OCI-LY3 (cell line): Measurements from ENCODE around the gene TRMU.
A peak's percentile ranks its signal among the peaks of the same experiment; 100 is the strongest.

Experiments
- H2AFZ ChIP-seq: fragments of 200-600, 300-600 bp; shearing (Covaris generic); 2 replicates; pipeline ENCODE4 v1.6.0; 2014; ENCODE audit warnings: antibody characterized with exemption, low read depth, low read length
- H3K27ac ChIP-seq: fragments of 200-600, 300-600 bp; sonication (generic); 2 replicates; pipeline ENCODE4 v1.5.1; 2014; ENCODE audit warnings: mild to moderate bottlenecking, low read length, moderate library complexity, mixed read lengths
- H3K27me3 ChIP-seq: fragments of 200-600, 300-600 bp; sonication (generic); 2 replicates; pipeline ENCODE4 v1.6.1; 2014; ENCODE audit warnings: low read depth, low read length, mixed read lengths
- H3K36me3 ChIP-seq: fragments of 200-600, 300-600 bp; sonication (generic); replicated peaks from 2 replicates; pipeline ENCODE3; 2014; ENCODE audit warnings: low read depth, low read length, mixed read lengths
- H3K4me1 ChIP-seq: fragments of 300-600, 200-600 bp; sonication (generic); 2 replicates; pipeline ENCODE4 v1.6.1; 2014; ENCODE audit warnings: low read length, mixed read lengths
- H3K4me2 ChIP-seq: fragments of 200-600, 300-600 bp; sonication (generic); 2 replicates; pipeline ENCODE4 v1.6.1; 2014; ENCODE audit warnings: low read length, mixed read lengths
- H3K4me3 ChIP-seq: fragments of 300-600, 200-600 bp; sonication (generic); 2 replicates; pipeline ENCODE4 v1.5.1; 2014; ENCODE audit warnings: antibody characterized with exemption, mild to moderate bottlenecking, low read length, moderate library complexity
- H3K79me2 ChIP-seq: fragments of 300-600, 200-600 bp; shearing (Covaris generic); 2 replicates; pipeline ENCODE4 v1.6.1; 2014; ENCODE audit warnings: mild to moderate bottlenecking, low read length, mixed read lengths
- H3K9ac ChIP-seq: fragments of 300-600, 200-600 bp; shearing (Covaris generic); 2 replicates; pipeline ENCODE4 v1.6.0; 2014; ENCODE audit warnings: mild to moderate bottlenecking, low read length, moderate library complexity
- H3K9me3 ChIP-seq: fragments of 200-600, 300-600 bp; shearing (Covaris generic); 2 replicates; pipeline ENCODE4 v1.6.1; 2014; ENCODE audit warnings: low read length, mixed read lengths; ENCODE audit not compliant: insufficient read depth
- H4K20me1 ChIP-seq: fragments of 200-600, 300-600 bp; sonication (generic); 2 replicates; pipeline ENCODE4 v1.6.1; 2016; ENCODE audit warnings: low read length, mixed read lengths; ENCODE audit not compliant: insufficient read depth
- CTCF ChIP-seq: fragments of 200-600, 300-600 bp; sonication (generic); IDR thresholded peaks from 2 replicates; pipeline ENCODE4 v1.5.1; 2014; ENCODE audit warnings: antibody characterized with exemption, low read length, low read depth
- EZH2phosphoT487 ChIP-seq: fragments of 200-600 bp; shearing (Covaris generic); IDR thresholded peaks from 2 replicates; pipeline ENCODE4 v1.6.1; 2018; ENCODE audit warnings: antibody characterized with exemption, mixed run types, low read depth

Gene TRMU

GRCh38 chr22:46331496-46331895, 4.0 kb upstream of the TRMU start:
- H3K4me1 ChIP-seq = peaks cover under 1% of the 10 kb centered on the region; the same call in 1 of the 2 replicates
- peaks cover 47% of the 10 kb centered on the region for H3K36me3 ChIP-seq
- H4K20me1 ChIP-seq = no peaks in the 10 kb centered on the region
- no peak for TF ChIP-seq CTCF
- H3K4me3 ChIP-seq = no peak overlapping the region
- no peaks in the 10 kb centered on the region for H3K9me3 ChIP-seq
- no peak overlapping the region for H3K27ac ChIP-seq
- no peak overlapping the region for H2AFZ ChIP-seq
- no peak overlapping the region for H3K4me2 ChIP-seq
- H3K79me2 ChIP-seq = peaks cover 10% of the 10 kb centered on the region
- no peak overlapping the region for H3K9ac ChIP-seq
- no peaks in the 10 kb centered on the region for H3K27me3 ChIP-seq

GRCh38 chr22:46336119-46337078, 885 bp downstream of the TRMU start:
- Histone ChIP-seq H3K4me2 (peak overlapping the region; percentile 81), H4K20me1 (0 out of 2 replicates have a peak, but pooled peaks cover 4% of the 10 kb centered on the region), H3K36me3 (peaks cover 44% of the 10 kb centered on the region)

DNA sequence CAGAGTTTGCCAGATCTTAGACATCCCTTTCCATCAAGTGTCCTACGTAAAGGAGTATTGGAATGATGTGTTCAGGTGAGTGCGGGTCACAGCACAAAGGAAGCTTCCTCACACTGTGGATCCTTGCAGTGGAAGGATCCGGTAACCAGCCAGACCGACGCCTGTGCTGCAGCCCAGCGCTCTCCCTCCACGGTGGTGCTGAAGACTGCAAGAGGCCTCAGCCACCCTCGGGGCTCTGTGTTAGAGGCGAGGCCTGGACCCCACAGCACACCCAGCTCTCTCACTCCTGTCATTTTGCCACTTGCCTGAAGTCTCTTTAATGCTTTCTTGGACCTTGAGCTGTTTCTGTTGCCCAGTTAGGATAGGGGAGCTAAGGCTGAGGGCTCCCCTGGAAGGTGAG, 2.4 kb downstream of the TRMU start:
- H3K4me1 ChIP-seq = peaks cover 7% of the 10 kb centered on the region
- no peaks in the 10 kb centered on the region for H3K27me3 ChIP-seq
- no peak overlapping the region for H3K4me2 ChIP-seq
- H3K9me3 ChIP-seq = no peaks in the 10 kb centered on the region
- H2AFZ ChIP-seq = no peak overlapping the region
- H3K4me3 ChIP-seq = no peak overlapping the region
- H3K9ac ChIP-seq = no peak overlapping the region
- H4K20me1 ChIP-seq = 0 out of 2 replicates have a peak, but pooled peaks cover 4% of the 10 kb centered on the region
- no peak overlapping the region for H3K27ac ChIP-seq
- TF ChIP-seq CTCF = no peak
- no peak for TF ChIP-seq EZH2phosphoT487
- peaks cover 38% of the 10 kb centered on the region for H3K36me3 ChIP-seq
- peaks cover 47% of the 10 kb centered on the region for H3K79me2 ChIP-seq

More at GRCh38 chr22:46336119-46337078, 885 bp downstream of the TRMU start:
- Histone ChIP-seq H3K27me3 (no peaks in the 10 kb centered on the region), H2AFZ (peak overlapping the region; percentile 5; the same call in 1 of the 2 replicates), H3K27ac (0 out of 2 replicates have a peak overlapping the region, but pooled peaks have one; percentile 1), H3K4me3 (peak overlapping the region; percentile 92), H3K9ac (peak overlapping the region; percentile 86), H3K4me1 (peaks cover 7% of the 10 kb centered on the region), H3K79me2 (peaks cover 43% of the 10 kb centered on the region), H3K9me3 (no peaks in the 10 kb centered on the region)
- TF ChIP-seq CTCF (no peak), EZH2phosphoT487 (no peak)

DNA sequence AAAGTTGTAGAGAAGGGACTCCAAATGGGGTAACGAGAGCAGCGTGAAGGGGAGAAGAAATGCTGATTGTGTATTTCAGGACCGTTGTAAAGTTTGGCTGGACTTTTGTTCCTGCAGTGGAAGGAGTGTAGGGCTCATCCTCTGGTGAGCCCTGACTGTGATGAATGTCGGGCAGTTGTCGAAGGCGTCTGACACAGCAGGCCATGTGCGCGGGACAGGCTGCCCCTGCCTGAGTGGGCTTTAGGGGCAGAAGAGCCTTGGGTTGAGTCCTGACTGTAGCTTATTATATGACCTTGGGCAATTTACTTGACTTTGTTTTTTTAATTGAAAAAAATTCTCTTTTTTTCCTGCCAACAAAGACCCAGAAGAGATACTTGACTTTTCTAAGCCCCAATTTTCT, 3.1 kb downstream of the TRMU start:
- Histone ChIP-seq H3K36me3 (peaks cover 45% of the 10 kb centered on the region), H4K20me1 (0 out of 2 replicates have a peak, but pooled peaks cover 4% of the 10 kb centered on the region), H3K4me2 (no peak overlapping the region), H2AFZ (no peak overlapping the region), H3K4me1 (peaks cover 7% of the 10 kb centered on the region), H3K9me3 (no peaks in the 10 kb centered on the region), H3K9ac (no peak overlapping the region), H3K79me2 (peaks cover 47% of the 10 kb centered on the region), H3K4me3 (no peak overlapping the region), H3K27me3 (no peaks in the 10 kb centered on the region), H3K27ac (no peak overlapping the region)
- TF ChIP-seq EZH2phosphoT487 (no peak), CTCF (no peak)
